Esophagus muscularis mucosa (tissue), 4 donors: ENCODE data around the gene ACBD7. TPM values are rescaled to one million over a fixed set of nuclear protein-coding genes. Genes with fewer than 3 reads are reported as not detected.

ENCODE experiments used
- DNase-seq: peaks from one replicate; pipeline ENCODE4 v3.0.0-alpha.2; 2017; ENCODE audit errors: extremely low spot score
- H3K27ac ChIP-seq, 4 donors: fragments of 200-600 bp; sonication (generic); replicated peaks in 1 of 4; 1 replicate in 3 of 4; 2 replicates in 1 of 4; pipeline ENCODE4 v1.5.1; 2016 to 2019; ENCODE audit warnings: mild to moderate bottlenecking in 1 of 4
- H3K27me3 ChIP-seq, 4 donors: fragments of 200-600 bp; sonication (generic); one replicate each; pipeline versions ENCODE4 v1.5.1 to v1.6.0; 2016 to 2019
- H3K36me3 ChIP-seq, 4 donors: fragments of 200-600 bp; sonication (generic); one replicate each; pipeline ENCODE4 v1.5.1; 2016 to 2019
- H3K4me1 ChIP-seq, 4 donors: fragments of 200-600 bp; sonication (generic); one replicate each; pipeline ENCODE4 v1.5.1; 2016 to 2019
- H3K4me3 ChIP-seq, 4 donors: fragments of 200-600 bp; sonication (generic); 1 replicate in 2 of 4; 2 replicates in 2 of 4; pipeline ENCODE4 v1.5.1; 2016 to 2019; ENCODE audit warnings: mild to moderate bottlenecking in 4 of 4, moderate library complexity in 1 of 4
- H3K9me3 ChIP-seq, 4 donors: fragments of 200-600 bp; sonication (generic); 1 replicate in 3 of 4; 2 replicates in 1 of 4; pipeline ENCODE4 v1.5.1; 2016 to 2019
- EP300 ChIP-seq: sonication (generic); formaldehyde crosslinking; IDR thresholded peaks from one replicate; pipeline ENCODE4 v1.6.1; 2017; ENCODE audit warnings: antibody characterized with exemption
- POLR2A ChIP-seq: fragments of 450-650 bp; IDR thresholded peaks from one replicate; pipeline ENCODE4 v1.6.1; 2017; ENCODE audit warnings: antibody characterized with exemption, moderate library complexity, mild to moderate bottlenecking, low read depth
- POLR2AphosphoS5 ChIP-seq, 2 donors: sonication (generic); formaldehyde crosslinking; IDR thresholded peaks; one replicate each; pipeline ENCODE4 v1.6.1; 2017; ENCODE audit warnings: antibody characterized with exemption in 2 of 2
- WGBS: methylation state at CpG from one replicate; pipeline ENCODE4 v1.1.5; 2018; 5-methylcytosine and 5-hydroxymethylcytosine counted together
- intact Hi-C: fragments of 100-400 bp; cut with DNase I; formaldehyde crosslinking; loops from one replicate; pipeline ENCODE4 v1.15.1; 2023
- total RNA-seq, 4 donors: library from RNA; depleted of rRNA; stranded (reverse); fragments of >200 nt; gene quantifications; one replicate each; pipeline versions ENCODE4 v1.1.0 to v1.2.1, GENCODE V29; 2016
- TF ChIP-seq, protein P1 (sequence below), 3 experiments: fragments of 200-600 bp in 2 of 3; fragments of 450-650 bp in 1 of 3; sonication (generic) in 2 of 3; IDR thresholded peaks; one replicate each; pipeline ENCODE4 v1.5.1; 2017 to 2019; ENCODE audit warnings: antibody characterized with exemption in 3 of 3, mild to moderate bottlenecking in 2 of 3, moderate library complexity in 1 of 3

ACBD7 gene
- 1 to 10 TPM in 1 of 4 donors, under 1 TPM in 1, not detected in 2; 0.63 to 2.2 TPM for total RNA-seq

DNA sequence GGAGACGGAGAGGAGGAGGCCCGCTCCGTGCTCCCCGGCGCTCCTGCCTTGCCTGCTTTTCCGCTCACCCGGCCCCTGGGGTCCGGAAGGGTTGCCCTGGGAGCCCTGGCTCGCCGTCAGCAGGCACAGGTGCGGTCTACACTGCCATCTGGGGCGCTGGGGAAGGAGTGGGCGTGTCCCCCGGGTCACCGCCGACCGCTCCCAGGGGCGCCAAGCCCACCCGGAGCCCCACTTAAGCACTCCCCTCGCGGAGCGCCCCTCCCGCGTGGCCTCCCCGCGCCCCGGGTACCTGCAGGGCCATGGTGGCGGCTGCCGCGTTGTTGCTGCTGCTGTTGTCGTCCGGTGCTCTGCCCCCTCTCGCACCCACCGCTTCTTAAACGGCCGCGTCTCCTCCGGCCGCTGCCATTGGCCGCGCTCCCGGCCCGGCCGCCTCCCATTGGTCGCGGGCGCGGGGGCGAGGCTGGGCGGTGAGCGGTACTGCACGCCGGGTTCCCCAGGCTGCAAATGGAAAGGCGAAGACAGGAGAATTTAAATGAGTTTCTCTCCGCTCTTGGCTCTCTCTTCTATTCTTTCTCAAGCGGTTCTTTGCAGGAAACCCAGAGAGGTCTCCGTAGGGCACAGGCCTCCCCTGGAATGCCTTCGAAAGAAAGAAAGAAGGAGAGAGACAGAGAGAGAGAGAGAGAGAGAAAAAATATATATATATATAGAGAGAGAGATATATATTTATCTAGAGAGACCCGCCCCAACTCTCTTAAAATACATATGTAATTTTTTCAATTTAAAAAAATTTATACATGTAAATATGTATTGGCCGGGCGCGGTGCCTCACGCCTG is at the start of gene ACBD7:
Gene ACBD7 (minus strand): TSS at position 349 of the 834 bp plus-strand sequence. CDS start 48 bp downstream, at position 301.
- Histone ChIP-seq H3K27ac (peak within 1 kb of the TSS in 1 of 4 donors; percentile 28), H3K4me1 (peaks cover 3 to 24% (median 19%) of the 10 kb centered on the region in 4 donors), H3K36me3 (no peaks in the 10 kb centered on the region), H3K9me3 (no peaks in the 10 kb centered on the region), H3K27me3 (peaks cover 0 to 13% (median 2%) of the 10 kb centered on the region in 4 donors), H3K4me3 (peak within 1 kb of the TSS; percentile 52 to 71 (median 60))
- 10% methylated on average over 33 of the region's 63 CpGs for WGBS
- intact Hi-C loops = no loop called here
- TF ChIP-seq, protein P1, sequence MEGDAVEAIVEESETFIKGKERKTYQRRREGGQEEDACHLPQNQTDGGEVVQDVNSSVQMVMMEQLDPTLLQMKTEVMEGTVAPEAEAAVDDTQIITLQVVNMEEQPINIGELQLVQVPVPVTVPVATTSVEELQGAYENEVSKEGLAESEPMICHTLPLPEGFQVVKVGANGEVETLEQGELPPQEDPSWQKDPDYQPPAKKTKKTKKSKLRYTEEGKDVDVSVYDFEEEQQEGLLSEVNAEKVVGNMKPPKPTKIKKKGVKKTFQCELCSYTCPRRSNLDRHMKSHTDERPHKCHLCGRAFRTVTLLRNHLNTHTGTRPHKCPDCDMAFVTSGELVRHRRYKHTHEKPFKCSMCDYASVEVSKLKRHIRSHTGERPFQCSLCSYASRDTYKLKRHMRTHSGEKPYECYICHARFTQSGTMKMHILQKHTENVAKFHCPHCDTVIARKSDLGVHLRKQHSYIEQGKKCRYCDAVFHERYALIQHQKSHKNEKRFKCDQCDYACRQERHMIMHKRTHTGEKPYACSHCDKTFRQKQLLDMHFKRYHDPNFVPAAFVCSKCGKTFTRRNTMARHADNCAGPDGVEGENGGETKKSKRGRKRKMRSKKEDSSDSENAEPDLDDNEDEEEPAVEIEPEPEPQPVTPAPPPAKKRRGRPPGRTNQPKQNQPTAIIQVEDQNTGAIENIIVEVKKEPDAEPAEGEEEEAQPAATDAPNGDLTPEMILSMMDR (IDR thresholded peaks at IDR 0.05) = peak; percentile 33 to 77 (median 48)
- TF ChIP-seq POLR2AphosphoS5 (IDR thresholded peaks at IDR 0.05) (peak in 1 of 2 donors; percentile 67), POLR2A (no peak), EP300 (no peak)
- DNase-seq = no peak

DNA sequence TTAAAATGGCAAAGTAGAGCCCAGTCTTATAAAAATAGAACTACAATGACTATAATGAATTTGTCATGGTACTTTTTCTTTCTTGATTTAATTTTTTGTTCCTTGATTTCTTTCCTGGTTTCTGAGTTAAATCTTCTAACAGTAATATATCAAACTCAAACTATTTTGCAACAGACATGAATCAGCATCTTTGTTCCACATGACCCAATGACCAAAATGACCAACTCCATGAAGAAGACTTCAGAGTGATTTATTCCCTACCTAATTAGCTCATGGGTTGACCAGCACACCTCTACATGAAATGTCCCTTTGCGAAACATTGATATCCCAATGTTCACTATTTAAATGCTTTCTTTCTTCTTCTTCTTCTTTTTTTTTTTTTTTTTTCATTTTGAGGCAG is 49.1 kb upstream of the ACBD7 start:
- Histone ChIP-seq H3K9me3 (no peaks in the 10 kb centered on the region), H3K27ac (no peak overlapping the region), H3K4me3 (no peak overlapping the region), H3K27me3 (no peaks in the 10 kb centered on the region), H3K36me3 (peaks cover 30 to 64% (median 45%) of the 10 kb centered on the region in 4 donors), H3K4me1 (peaks cover 0 to 8% (median 2%) of the 10 kb centered on the region in 4 donors)
- intact Hi-C loops = no loop called here
- no peak for DNase-seq
- TF ChIP-seq POLR2AphosphoS5 (IDR thresholded peaks at IDR 0.05) = no peak
- TF ChIP-seq POLR2A = no peak
- TF ChIP-seq, protein P1 (IDR thresholded peaks at IDR 0.05) = no peak
- TF ChIP-seq EP300 = no peak
- 100% methylated on average over 1 of the region's 1 CpG for WGBS

DNA sequence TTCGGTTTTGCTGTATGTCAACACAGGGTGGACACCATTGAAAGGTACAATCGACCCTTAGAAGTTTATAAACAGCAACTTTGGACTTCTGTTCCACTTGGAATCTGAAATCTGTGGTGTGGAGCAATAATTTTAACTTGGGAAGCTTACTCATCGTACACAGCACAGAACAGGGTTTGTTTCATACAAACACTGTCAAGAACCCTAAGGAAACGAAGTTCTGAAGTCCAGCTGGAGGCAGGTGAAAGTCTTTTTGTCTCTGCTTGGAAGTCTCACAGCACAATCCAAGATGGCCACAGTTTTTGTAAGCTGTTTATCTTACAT is 48.4 kb upstream of the ACBD7 start:
- Histone ChIP-seq H3K4me1 (peaks cover 0 to 2% (median 0%) of the 10 kb centered on the region in 4 donors), H3K36me3 (peaks cover 34 to 70% (median 51%) of the 10 kb centered on the region in 4 donors), H3K9me3 (no peaks in the 10 kb centered on the region), H3K27ac (no peak overlapping the region), H3K27me3 (no peaks in the 10 kb centered on the region), H3K4me3 (no peak overlapping the region)
- WGBS = 85% methylated on average over 4 of the region's 4 CpGs
- no peak for DNase-seq
- TF ChIP-seq EP300 (no peak), POLR2AphosphoS5 (IDR thresholded peaks at IDR 0.05) (no peak), POLR2A (no peak)
- TF ChIP-seq, protein P1 (IDR thresholded peaks at IDR 0.05) = no peak
- intact Hi-C loops = no loop called here

DNA sequence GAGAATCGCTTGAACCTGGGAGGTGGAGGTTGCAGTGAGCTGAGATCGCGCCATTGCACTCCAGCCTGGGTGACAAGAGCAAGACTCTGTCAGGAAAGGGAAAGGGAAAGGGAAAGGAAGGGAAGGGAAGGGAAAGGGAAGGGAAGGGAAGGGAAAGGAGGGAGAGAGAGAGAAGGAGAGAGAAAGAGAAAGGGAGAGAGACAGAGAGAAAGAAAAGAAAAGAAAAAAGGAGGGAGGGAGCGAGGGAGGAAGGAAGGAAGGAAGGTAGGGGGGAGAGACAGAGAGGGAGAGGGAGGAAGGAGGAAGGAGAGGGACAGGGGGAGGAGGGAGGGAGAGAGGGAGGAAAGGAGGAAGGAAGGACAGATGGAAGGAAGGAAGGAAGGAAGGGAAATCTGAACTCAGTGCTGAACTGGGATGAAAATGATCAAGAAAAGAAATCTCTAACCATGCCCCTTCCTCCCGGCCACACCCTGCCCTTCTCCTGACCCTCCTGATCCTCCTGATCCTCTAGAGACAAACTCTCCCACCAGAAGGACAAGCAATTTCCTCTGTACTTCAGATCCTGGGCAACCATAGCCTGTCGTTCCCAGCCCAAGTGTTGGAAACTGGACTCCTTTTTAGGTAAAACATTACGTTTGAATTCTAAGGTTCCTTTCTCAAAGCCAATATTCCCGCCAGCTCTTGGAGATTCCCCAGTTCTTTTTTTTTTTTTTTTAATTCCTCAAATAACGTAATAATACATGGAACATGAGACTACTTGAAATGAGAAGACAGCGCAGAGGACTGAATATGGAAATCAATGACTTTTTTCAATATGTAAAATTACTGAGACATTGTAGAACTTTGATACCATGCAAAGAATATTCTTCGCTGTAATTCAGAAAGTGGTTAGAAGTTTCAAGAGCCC is 47.8 kb upstream of the ACBD7 start:
- Histone ChIP-seq H3K4me3 (no peak overlapping the region), H3K36me3 (peaks cover 34 to 77% (median 57%) of the 10 kb centered on the region in 4 donors), H3K4me1 (no peaks in the 10 kb centered on the region), H3K27me3 (no peaks in the 10 kb centered on the region), H3K9me3 (no peaks in the 10 kb centered on the region), H3K27ac (no peak overlapping the region)
- intact Hi-C loops = no loop called here
- 90% methylated on average over 11 of the region's 11 CpGs for WGBS
- DNase-seq = no peak
- TF ChIP-seq POLR2A (no peak), EP300 (no peak), POLR2AphosphoS5 (IDR thresholded peaks at IDR 0.05) (no peak)
- TF ChIP-seq, protein P1 (IDR thresholded peaks at IDR 0.05) = no peak
